SK-N-DZ (cell line): Measurements from ENCODE around the gene GTF2IRD1.
"Not testable (repeated sequence)": the region's sequence is repeated elsewhere in the genome, so short reads cannot be mapped to it uniquely, and the experiment has no call there.

Source experiments
- DNase-seq: peaks from one replicate; pipeline ENCODE4 v3.0.0-alpha.2; 2015; ENCODE audit warnings: low spot score

The GTF2IRD1 gene

GRCh38 chr7:74511345-74511744 is 57.6 kb downstream of the GTF2IRD1 start:
- DNase-seq: no peak

GRCh38 chr7:74512762-74513161 is 59.1 kb downstream of the GTF2IRD1 start:
- DNase-seq: no peak

- no peak for DNase-seq
These were observed 60.5 kb downstream of the GTF2IRD1 start for GRCh38 chr7:74514131-74514591.

- no peak for DNase-seq
These were observed 61.6 kb downstream of the GTF2IRD1 start for GRCh38 chr7:74515276-74515675.

- no peak for DNase-seq
These were observed 62.5 kb downstream of the GTF2IRD1 start for GRCh38 chr7:74516214-74516613.

GRCh38 chr7:74518041-74518440 is 64.3 kb downstream of the GTF2IRD1 start:
- no peak for DNase-seq

GRCh38 chr7:74518654-74519053 is 64.9 kb downstream of the GTF2IRD1 start:
- DNase-seq: no peak

GRCh38 chr7:74519395-74519794 is 65.7 kb downstream of the GTF2IRD1 start:
- no peak for DNase-seq

GRCh38 chr7:74521855-74522254 is 68.1 kb downstream of the GTF2IRD1 start:
- no peak for DNase-seq

- DNase-seq: no peak
These were observed 68.7 kb downstream of the GTF2IRD1 start for GRCh38 chr7:74522281-74522905.

GRCh38 chr7:74523015-74523414 is 69.3 kb downstream of the GTF2IRD1 start:
- no peak for DNase-seq

- DNase-seq: no peak
These were observed 71.4 kb downstream of the GTF2IRD1 start for GRCh38 chr7:74525140-74525539.

GRCh38 chr7:74525881-74526280 is 72.2 kb downstream of the GTF2IRD1 start:
- no peak for DNase-seq

- no peak for DNase-seq
These were observed 73.1 kb downstream of the GTF2IRD1 start for GRCh38 chr7:74526780-74527179.

- no peak for DNase-seq
These were observed 74.1 kb downstream of the GTF2IRD1 start for GRCh38 chr7:74527842-74528241.

GRCh38 chr7:74528773-74529172 is 75.1 kb downstream of the GTF2IRD1 start:
- DNase-seq: not testable (repeated sequence)

GRCh38 chr7:74535951-74536356 is 82.2 kb downstream of the GTF2IRD1 start:
- no peak for DNase-seq

- not testable (repeated sequence) for DNase-seq
These were observed 88.2 kb downstream of the GTF2IRD1 start for GRCh38 chr7:74541937-74542336.

GRCh38 chr7:74542558-74543117 is 88.9 kb downstream of the GTF2IRD1 start:
- DNase-seq: no peak

GRCh38 chr7:74544706-74545469 is 91.2 kb downstream of the GTF2IRD1 start:
- DNase-seq: peak; percentile 35

GRCh38 chr7:74545921-74546320 is 92.2 kb downstream of the GTF2IRD1 start:
- DNase-seq: no peak

GRCh38 chr7:74553596-74554012 is 99.9 kb downstream of the GTF2IRD1 start:
- not testable (repeated sequence) for DNase-seq

GRCh38 chr7:74554178-74554577 is 100.5 kb downstream of the GTF2IRD1 start:
- DNase-seq: no peak
